Right renal pelvis (tissue), 4 donors: ENCODE results near the gene DRD2. TPM values are rescaled to one million over a fixed set of nuclear protein-coding genes. Genes with fewer than 3 reads are reported as not detected.

Source experiments
- DNase-seq, 4 donors: peaks; one replicate each; pipeline ENCODE4 v3.0.0-alpha.2; 2013; ENCODE audit warnings: low read depth in 4 of 4, low spot score in 3 of 4, missing footprints in 1 of 4
- polyA plus RNA-seq, 4 donors: library from polyadenylated mRNA; unstranded; fragments of 120-200 nt; gene quantifications; one replicate each; pipeline ENCODE4 v1.2.1, GENCODE V29; 2013; ENCODE audit not compliant: insufficient read length in 4 of 4

DRD2 gene
- polyA plus RNA-seq, 4 donors = 0.21 to 0.60 (median 0.33) TPM

- no peak for DNase-seq
Measured at GRCh38 chr11:113447621-113448315, 27.4 kb downstream of the DRD2 start.

- DNase-seq = no peak
Measured at GRCh38 chr11:113446938-113447337, 28.3 kb downstream of the DRD2 start.

GRCh38 chr11:113446112-113446511 is 29.1 kb downstream of the DRD2 start:
- DNase-seq = no peak

- no peak for DNase-seq
Measured at GRCh38 chr11:113444502-113445123, 30.6 kb downstream of the DRD2 start.

GRCh38 chr11:113440816-113441215 is 34.4 kb downstream of the DRD2 start:
- no peak for DNase-seq

GRCh38 chr11:113436672-113437252 is 38.4 kb downstream of the DRD2 start:
- no peak for DNase-seq

GRCh38 chr11:113435190-113435968 is 39.8 kb downstream of the DRD2 start:
- no peak for DNase-seq

- no peak for DNase-seq
Measured at GRCh38 chr11:113431746-113432145, 43.5 kb downstream of the DRD2 start.

- no peak for DNase-seq
Measured at GRCh38 chr11:113426686-113427085, 48.5 kb downstream of the DRD2 start.

GRCh38 chr11:113420808-113421207 is 54.4 kb downstream of the DRD2 start:
- DNase-seq = no peak

- no peak for DNase-seq
Measured at GRCh38 chr11:113419454-113420003, 55.7 kb downstream of the DRD2 start.

- no peak for DNase-seq
Measured at GRCh38 chr11:113417428-113417827, 57.8 kb downstream of the DRD2 start.

- DNase-seq = no peak
Measured at GRCh38 chr11:113415343-113415742, 59.9 kb downstream of the DRD2 start.

GRCh38 chr11:113412675-113413074 is 62.5 kb downstream of the DRD2 start:
- DNase-seq = no peak

GRCh38 chr11:113411536-113411935 is 63.7 kb downstream of the DRD2 start:
- no peak for DNase-seq

GRCh38 chr11:113410414-113411135 is 64.6 kb downstream of the DRD2 start:
- DNase-seq = no peak

GRCh38 chr11:113409526-113409925 is 65.7 kb downstream of the DRD2 start:
- DNase-seq = no peak

GRCh38 chr11:113408887-113409286 is 66.3 kb downstream of the DRD2 start:
- no peak for DNase-seq

- DNase-seq = no peak
Measured at GRCh38 chr11:113408206-113408605, 67.0 kb downstream of the DRD2 start.

- DNase-seq = no peak
Measured at GRCh38 chr11:113407163-113407562, 68.0 kb downstream of the DRD2 start.
